Endothelial cell of umbilical vein (primary cell): ENCODE measurements around the gene CHMP4B.

Source experiments
- CTCF ChIP-seq, 2 donors: IDR thresholded peaks; 1 replicate in 1 of 2; 2 replicates in 1 of 2; pipeline ENCODE4 v1.5.1; 2011; ENCODE audit warnings: low read length in 2 of 2, mild to moderate bottlenecking in 2 of 2, moderate library complexity in 2 of 2, control low read depth in 1 of 2, inconsistent platforms in 1 of 2, low read depth in 1 of 2; ENCODE audit not compliant: insufficient read depth in 1 of 2; ENCODE audit errors: extremely low read depth in 1 of 2
- FOS ChIP-seq: IDR thresholded peaks from 2 replicates; pipeline ENCODE4 v1.6.1; 2011; ENCODE audit warnings: mild to moderate bottlenecking, low read length, moderate library complexity, borderline replicate concordance; ENCODE audit not compliant: insufficient read depth
- JUN ChIP-seq: IDR thresholded peaks from 2 replicates; pipeline ENCODE4 v1.6.1; 2011; ENCODE audit warnings: borderline replicate concordance, low read depth; ENCODE audit not compliant: insufficient read length, insufficient read depth
- MAX ChIP-seq: IDR thresholded peaks from 2 replicates; pipeline ENCODE4 v1.6.1; 2011; ENCODE audit not compliant: insufficient read depth, insufficient read length
- MYC ChIP-seq: IDR thresholded peaks from one replicate; pipeline ENCODE4 v1.6.1; 2011; ENCODE audit warnings: mild to moderate bottlenecking, low read depth, low read length
- POLR2A ChIP-seq: IDR thresholded peaks from 2 replicates; pipeline ENCODE4 v1.6.1; 2012; ENCODE audit warnings: low read depth, mild to moderate bottlenecking, control low read depth, low read length
- POLR2AphosphoS5 ChIP-seq: IDR thresholded peaks from 2 replicates; pipeline ENCODE4 v1.6.1; 2012; ENCODE audit warnings: low read depth, mild to moderate bottlenecking, control low read depth, low read length, moderate library complexity; ENCODE audit not compliant: insufficient read depth

- TF ChIP-seq JUN: no peak
- TF ChIP-seq CTCF (IDR thresholded peaks at IDR 0.05; ENCODE audit: extremely low read depth in 1 of 2, insufficient read depth in 1 of 2, low read depth in 1 of 2, low read length in 2 of 2): no peak
- TF ChIP-seq POLR2AphosphoS5: no peak
- no peak for TF ChIP-seq POLR2A
- no peak for TF ChIP-seq FOS
- no peak for TF ChIP-seq MAX
- no peak for TF ChIP-seq MYC
Observed at GRCh38 chr20:33861458-33861857, 50.3 kb downstream of the CHMP4B start.
